CD4-positive, alpha-beta T cell treated with Interleukin-2 at 100 ng/mL for 4 hours (primary cell): ENCODE data around the gene TM9SF2.

Experiments used
- DNase-seq: peaks from one replicate; pipeline ENCODE4 v3.0.0-alpha.2; 2020; ENCODE audit warnings: low spot score

The TM9SF2 gene

DNA sequence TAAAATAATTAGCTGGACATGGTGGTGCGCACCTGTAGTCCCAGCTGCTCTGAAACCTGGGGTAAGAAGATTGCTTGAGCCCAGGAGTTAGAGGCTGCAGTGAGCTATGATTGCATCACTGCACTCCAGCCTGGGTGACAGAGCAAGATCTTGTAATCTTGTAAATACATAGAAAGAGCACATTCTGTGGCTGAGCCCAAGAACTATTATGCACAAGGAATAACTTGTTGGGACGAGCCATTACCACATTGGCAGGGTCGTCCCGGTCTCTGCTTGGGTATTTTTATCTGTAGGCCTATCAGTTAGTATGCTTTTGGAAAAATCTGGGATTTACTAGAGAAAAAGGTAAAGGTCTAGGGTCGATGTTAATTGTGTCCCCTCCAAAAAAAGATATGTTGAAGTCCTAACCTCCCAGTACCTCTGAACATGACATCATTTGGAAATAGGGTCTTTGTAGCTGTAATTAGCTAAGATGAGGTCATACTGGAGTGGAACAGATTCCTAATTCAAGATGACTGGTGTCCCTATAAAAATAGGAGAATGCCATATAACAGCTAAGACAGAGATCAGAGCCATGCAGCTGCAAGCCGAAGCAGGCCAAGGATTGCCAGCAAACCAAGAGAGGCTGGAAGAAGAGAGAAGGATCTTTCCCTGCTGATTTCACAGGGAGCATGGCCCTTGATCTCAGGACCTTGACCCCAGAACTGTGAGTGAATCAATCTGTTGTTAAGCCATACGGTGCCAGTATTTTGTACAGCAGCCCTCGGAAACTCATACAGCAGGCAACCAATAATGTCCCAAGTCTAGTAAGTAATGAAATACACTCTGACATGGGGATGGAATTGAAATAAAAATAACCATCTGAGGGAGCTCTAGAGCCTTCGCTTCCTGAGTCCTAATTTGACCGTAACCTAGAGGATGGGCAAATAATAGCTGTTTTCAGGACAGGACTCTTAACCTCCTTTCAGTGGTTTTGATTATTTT is 77.0 kb downstream of the TM9SF2 start:
- no peak for DNase-seq

DNA sequence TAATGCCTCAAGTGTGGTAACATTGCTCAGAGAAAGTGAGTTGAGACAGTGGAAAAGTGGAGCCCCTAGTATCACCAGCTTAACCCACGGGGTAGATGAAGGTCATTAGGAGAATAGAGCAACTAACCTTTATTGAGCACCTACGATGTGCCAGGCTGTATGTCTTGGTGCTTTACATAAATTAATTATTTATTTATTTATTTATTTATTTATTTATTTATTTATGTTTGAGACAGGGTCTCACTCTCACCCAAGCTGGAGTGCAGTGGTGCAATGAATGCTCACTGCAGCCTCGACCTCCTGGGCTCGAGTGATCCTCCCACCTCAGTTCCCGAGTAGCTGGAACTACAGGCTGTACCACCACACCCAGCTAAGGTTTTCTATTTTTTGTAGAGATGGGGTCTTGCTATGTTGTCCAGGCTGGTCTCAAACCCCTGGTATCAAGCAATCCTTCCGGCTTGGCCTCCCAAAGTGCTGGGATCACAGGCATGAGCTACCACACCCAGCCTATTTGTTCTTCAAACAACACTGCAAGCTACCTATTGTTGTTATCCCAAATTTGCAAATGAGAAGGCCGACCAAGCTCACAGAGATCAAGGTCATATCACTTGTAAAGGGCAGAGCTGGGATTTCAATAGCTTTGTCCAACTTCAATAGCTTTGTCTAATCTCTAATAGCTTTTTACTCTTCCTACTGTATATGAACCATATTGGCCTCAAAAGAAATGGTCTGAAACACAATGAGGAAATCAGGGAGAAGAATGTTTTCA is 79.4 kb downstream of the TM9SF2 start:
- DNase-seq: no peak

DNA sequence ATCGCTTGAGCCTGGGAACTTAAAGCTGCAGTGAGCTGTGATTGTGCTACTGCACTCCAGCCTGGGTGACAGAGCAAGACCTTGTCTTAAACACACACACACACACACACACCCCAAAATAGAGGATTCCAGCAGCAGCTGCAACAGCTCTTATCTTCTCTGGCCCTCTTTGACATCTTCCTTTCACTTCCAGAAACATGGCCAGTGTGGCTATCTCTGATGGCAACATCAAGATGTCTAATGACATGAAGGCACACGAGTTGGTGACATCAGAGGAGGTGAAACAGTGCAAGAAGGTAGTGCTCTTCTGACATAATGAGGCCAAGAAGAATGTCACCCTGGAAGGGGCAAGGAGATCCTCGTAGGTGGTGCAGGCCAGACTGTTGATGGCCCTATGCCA is 81.2 kb downstream of the TM9SF2 start:
- DNase-seq: no peak

DNA sequence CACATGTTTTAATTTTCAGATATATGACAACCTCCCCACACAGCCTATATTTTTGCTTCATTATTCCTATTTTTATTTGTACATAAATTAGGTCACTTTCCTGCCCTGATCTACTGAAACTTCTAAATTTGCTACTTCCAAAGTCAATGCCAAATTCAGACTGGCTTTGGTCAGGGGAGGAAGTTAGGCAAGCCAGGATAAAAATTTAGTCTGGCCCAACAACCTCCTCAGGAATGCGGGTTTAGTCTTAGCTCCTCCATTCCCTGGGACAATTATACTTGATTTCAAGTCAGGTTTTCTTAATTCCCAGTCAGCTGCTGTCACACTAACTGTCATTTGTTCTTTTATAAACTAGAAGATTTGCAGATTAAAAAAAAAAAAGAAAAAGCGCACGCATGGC is 84.3 kb downstream of the TM9SF2 start:
- no peak for DNase-seq

DNA sequence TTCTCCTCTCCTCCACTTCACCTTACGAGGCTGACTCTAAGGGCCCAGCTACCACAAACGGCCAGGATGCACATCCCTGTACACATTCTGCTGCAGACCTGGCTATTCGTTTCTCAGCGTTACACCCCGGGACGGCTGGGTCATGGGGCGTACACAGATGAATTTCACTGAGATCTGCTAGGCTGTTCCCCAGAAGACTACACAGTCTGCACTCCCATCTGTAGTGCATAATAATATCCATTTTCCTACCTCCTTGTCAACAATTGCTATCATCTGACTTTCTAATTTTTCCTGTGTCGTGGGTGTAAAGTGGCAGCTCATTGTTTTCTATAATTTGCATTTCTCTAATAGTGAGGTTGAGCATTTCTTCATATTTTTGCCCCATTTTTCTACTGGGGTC is 85.7 kb downstream of the TM9SF2 start:
- DNase-seq: no peak

DNA sequence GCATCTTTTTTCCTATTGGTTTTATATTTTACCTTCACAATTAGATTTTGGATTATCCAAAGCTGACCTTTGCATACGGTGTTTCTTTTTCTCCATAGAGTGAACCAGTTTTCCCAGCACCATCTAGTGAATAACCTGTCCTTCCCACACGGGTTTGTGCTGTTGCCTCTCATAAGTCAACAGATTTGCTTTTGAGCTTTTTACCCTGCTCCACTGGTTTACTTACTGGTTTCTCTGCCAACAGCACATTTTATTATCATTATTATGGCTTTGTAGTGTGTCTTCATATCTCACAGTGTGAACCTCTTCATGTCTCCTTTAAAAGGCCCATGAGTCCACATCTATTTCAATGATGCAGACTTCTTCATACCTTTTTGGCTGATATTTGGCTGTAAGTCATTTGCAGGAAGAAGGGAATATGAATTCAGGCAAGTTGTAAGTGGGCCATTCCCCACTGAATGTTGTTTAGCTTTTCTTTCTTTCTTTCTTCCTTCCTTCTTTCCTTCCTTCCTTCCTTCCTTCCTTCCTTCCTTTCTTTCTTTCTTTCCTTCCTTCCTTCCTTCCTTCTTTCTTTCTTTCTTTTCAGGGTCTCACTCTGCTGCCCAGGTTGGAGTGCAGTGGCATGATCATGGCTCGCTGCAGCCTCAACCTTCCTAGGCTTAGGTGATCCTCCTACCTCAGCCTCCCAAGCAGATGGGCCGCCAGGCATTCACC is 86.8 kb downstream of the TM9SF2 start:
- DNase-seq: no peak

DNA sequence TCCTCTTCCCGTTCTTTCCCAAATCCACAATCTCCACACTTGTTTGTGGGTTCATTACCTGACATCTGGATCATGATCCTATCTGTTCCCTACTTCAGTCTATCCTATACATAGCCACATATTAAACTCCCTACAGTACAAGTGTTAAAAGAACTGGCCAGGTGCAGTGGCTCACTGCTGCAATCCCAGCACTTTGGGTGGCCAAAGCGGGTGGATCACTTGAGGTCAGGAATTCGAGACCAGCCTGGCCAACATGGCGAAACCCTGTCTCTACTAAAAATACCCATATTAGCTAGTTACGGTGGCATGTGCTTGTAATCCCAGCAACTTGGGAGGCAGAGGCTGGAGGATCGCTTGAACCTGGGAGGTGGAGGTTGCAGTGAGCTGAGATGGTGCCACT is 88.3 kb downstream of the TM9SF2 start:
- DNase-seq: no peak

DNA sequence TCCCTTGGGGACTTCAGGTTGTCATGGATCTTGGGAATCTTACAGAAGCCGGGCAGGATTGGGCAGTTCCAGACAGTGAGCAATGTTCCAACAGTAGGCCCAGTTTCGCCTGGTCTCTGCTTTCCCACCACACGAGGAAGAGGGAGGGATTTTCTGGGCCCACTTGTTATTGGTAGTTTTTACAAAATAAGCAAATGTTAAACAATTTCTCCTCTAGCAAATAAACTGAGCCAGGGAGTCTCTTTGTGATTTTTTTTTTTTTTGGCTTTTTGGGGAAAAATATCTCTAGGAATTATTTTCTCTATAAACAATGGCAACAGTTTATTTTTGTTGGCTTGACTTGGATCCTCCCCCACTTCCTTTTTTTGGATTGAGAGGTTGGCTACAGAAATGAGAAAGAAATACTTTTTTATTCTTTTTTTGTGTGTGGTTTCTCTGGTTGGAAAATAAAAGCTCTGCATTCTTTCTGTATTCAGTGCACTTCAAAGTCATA is 89.3 kb downstream of the TM9SF2 start:
- no peak for DNase-seq

DNA sequence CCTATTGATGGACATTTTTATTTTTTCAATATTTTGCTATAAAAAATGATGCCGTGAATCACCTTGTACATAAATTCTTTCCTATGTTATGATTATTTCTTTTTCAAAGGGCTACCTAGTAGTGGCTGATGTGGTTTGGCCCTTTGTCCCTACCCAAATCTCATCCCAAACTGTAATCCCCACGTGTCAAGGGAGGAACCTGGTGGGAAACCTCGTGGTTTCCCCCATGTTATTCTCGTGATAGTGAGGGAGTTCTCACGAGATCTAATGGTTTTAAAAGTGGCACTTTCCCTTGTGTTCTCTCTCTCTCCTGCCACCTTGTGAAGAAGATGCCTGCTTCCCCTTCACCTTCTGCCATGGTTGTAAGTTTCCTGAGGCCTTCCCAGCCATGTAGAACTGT is 94.9 kb downstream of the TM9SF2 start:
- DNase-seq: no peak

DNA sequence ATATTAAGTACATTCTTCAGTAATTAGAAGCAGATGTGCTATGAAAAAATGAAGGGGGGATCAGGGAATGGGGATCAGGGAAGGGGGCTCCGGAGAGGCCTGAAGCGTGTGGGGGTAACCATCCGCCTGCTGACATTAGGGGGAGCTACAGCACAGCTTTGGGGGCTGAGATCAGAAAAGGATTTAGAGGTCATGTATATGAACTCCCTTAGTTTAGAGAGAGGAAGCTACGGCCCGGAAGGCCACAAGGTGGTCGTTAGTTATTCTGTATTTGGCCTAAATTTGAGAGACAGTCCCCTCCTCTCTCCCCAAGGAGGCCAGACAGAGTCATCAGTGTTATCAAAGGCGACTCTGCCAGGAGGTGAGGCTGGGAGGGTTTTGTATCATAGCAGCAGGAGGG is 99.0 kb downstream of the TM9SF2 start:
- DNase-seq: peak; percentile 11

DNA sequence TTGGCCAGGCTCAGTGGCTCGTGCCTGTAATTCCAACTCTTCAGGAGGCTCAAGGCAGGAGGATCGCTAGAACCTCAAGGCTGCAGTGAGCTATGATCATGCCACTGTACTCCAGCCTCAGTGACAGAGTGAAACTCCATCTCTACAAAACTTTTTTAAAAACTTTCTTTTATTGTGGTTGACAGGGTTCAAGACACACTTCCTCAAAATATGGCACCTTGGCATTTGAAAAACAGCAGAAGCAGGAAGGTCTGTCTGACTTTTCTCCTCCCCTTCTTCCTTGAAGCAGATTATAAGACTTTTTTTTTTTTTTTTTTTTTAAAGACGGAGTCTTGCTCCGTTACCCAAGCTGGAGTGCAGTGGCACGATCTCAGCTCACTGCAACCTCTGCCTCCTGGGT is 100.3 kb downstream of the TM9SF2 start:
- DNase-seq: peak; percentile 40

DNA sequence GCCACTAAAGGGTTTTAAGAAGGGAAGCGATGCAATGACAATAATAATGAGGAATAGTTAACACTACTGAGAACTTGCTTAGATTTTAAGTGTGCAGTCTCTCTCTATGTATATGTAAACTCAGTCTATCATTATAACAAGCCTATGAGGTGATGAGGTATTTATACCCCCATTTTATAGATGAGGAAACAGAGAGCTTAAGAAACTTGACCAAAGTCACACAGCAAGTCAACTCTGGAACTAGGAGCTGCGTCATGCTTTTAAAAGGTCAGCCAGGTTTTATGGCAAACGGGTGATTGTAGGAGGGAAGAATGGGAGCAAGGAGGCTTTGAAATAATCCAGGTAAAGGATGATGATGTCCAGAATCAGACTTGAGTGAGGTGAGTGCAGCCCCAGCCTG is 103.4 kb downstream of the TM9SF2 start:
- no peak for DNase-seq

DNA sequence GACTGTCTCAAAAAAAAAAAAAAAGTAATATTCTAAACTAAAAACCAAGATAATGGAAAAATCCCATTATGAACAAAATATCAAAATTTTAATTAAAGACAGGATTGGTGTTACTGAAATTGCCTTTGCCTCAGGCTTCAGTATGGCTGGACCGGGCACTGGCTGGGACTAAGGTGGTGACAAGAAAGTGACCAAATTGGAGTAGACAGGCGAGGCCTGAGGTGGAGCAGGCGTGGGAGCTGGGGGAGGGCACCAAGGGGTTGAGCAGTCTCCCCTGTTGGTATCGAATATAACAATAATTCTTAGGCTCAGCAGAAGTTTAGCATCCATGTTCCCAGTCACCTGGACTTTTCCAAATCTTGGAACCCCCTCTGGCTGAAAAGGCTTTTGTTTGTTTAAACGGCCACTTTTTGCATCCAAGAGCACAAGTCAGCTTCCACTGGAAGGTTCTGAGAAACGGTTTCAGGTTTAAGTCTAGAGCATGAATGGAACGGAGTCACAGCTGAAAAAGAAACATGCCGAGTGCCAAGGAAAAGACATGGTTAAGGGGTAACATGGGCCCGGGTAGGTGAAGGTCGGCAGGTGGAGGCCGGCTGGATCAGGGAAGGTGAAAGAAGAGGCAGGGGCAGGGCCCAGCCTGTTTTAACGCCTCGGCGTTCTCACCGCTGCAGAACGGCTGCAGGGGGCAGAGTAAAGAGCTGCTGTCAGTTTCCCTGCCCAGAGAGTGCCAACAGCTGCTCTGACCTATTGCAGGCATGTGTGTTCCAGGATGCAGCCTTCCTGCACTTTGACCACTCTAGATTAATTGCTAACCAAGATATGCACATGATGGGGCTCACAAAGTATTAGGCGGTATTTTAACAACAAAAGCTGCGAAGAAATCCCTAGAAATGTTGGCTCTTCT is 104.4 kb downstream of the TM9SF2 start:
- peak; percentile 54 for DNase-seq

DNA sequence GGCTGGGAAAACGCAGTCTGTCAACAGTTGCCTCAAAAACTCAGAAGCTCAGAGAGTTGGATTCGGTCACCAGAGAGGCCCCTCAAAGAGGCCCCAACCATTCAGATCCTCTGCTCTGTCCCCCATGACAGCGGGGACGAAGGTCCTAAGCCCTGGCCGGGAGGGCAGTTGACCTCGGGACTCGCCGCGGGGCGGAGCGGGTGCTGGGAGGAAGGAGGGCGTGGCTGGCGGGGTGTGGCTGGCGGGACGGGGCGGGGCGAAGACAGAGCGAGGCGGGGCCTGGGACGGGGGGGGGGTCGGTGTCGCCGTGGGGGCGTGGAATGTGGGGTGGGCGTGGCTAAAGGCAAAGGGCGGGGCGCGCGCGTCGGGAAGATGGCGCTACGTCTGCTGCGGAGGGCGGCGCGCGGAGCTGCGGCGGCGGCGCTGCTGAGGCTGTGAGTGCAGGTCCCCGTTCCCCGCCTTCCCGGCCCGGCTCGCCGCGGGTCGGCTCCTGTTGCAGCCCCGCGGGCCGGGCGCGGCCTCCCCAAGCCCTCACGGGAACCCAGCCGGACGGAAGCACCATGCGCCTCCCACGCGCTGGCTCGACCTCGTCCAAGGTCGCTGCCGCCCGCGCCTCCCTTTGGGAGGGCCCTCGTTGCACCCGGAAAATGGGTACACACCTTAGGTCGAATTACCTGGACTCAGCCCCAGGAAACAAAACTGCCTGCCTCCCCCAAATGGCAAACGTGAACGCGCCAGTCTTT is 105.2 kb downstream of the TM9SF2 start, which contains the start of gene CLYBL:
Gene CLYBL, plus strand, starts transcription at position 367 of the 743 bp plus-strand sequence.
- peak; percentile 93 for DNase-seq

DNA sequence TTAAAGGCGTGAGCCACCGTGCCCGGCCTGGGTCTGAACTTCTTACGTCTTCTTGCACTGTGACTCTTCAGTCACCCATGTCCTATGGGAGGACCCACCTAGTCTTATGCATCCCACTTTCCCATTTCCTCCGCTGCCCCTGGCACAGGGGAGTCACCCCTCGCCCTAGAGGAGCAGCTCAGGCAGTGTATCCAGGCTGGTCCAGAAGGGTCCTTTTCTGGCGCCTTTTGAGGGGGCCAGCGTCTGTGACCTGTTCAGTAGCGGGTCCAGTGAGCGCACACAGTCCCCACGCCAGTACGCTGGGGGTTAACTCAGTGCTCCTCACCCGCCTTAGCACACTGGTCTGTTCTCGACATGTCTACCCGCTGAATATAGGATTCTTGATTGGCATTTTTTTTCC is 107.1 kb downstream of the TM9SF2 start:
- DNase-seq: no peak

DNA sequence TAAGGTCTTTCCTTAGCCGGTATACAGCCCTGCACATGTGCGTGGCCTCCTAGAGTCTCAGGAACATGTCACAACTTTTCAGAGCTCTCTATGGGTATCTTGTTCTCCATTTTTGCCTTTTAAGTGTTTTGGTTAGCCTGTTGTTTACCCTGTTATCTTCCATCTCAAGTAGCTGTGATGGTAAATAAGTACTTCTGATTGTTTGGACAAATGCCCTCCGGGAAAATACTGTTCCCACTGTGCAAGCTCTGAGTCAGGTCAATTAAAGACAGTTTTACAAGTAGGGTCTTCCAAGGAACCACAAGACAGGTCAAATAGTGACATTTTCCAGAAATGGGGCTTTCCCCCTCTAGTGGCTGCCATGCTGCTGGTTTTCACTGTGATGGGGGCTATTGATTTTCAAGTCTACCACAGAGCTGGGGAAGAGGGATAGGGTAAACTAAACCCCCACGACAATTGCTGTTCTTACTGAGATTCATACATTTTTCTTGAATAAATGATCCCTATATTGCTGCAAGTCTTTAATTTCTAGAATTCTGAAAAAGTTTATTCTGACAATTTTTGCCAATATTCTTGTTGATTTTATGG is 109.5 kb downstream of the TM9SF2 start:
- no peak for DNase-seq
